ENCODE results near the gene THSD7A. TPM values are rescaled to one million over a fixed set of nuclear protein-coding genes. Genes with fewer than 3 reads are reported as not detected.

Gene THSD7A
- total RNA-seq, 4 donors from 2014 or later, result 16.2 to 36.4 (median 21.5) TPM

GRCh38 chr7:11541330-11541729, 290.7 kb downstream of the THSD7A start:
- no peak for DNase-seq
- peak overlapping the region in 1 of 2 donors; percentile 51 for H3K27ac ChIP-seq
- intact Hi-C loops (cut with DNase I; ENCODE audit: low total_unique reads), result no loop called here
- no peaks in the 10 kb centered on the region for H3K27me3 ChIP-seq
- H3K4me3 ChIP-seq, result no peak overlapping the region
- peaks cover 0 to 6% of the 10 kb centered on the region in 2 donors for H3K4me1 ChIP-seq
- no peak for TF ChIP-seq POLR2A (IDR thresholded peaks at IDR 0.05)
- TF ChIP-seq CTCF (IDR thresholded peaks at IDR 0.05), result no peak
- no peaks in the 10 kb centered on the region for H3K9me3 ChIP-seq
- no peaks in the 10 kb centered on the region for H3K36me3 ChIP-seq

- no peak for TF ChIP-seq POLR2A (IDR thresholded peaks at IDR 0.05)
- no peak for TF ChIP-seq CTCF (IDR thresholded peaks at IDR 0.05)
- Histone ChIP-seq H3K36me3 (no peaks in the 10 kb centered on the region), H3K9me3 (no peaks in the 10 kb centered on the region), H3K27ac (peak overlapping the region; percentile 39 to 51), H3K27me3 (no peaks in the 10 kb centered on the region), H3K4me3 (no peak overlapping the region), H3K4me1 (peaks cover 0 to 6% of the 10 kb centered on the region in 2 donors)
- no peak for DNase-seq
- intact Hi-C loops (cut with DNase I; ENCODE audit: low total_unique reads), result no loop called here
Observed at GRCh38 chr7:11540271-11540761, 291.7 kb downstream of the THSD7A start.

- no peak overlapping the region for H3K4me3 ChIP-seq
- intact Hi-C loops (cut with DNase I; ENCODE audit: low total_unique reads), result no loop called here
Observed at GRCh38 chr7:11539853-11540252, 292.1 kb downstream of the THSD7A start.

GRCh38 chr7:11538751-11539299, 293.2 kb downstream of the THSD7A start:
- Histone ChIP-seq H3K4me3 (no peak overlapping the region), H3K4me1 (peaks cover 0 to 6% of the 10 kb centered on the region in 2 donors), H3K27ac (peak overlapping the region in 1 of 2 donors; percentile 32), H3K36me3 (no peaks in the 10 kb centered on the region), H3K27me3 (no peaks in the 10 kb centered on the region), H3K9me3 (no peaks in the 10 kb centered on the region)
- TF ChIP-seq POLR2A (IDR thresholded peaks at IDR 0.05) (no peak), CTCF (IDR thresholded peaks at IDR 0.05) (no peak)
- DNase-seq, result no peak
- intact Hi-C loops (cut with DNase I; ENCODE audit: low total_unique reads), result no loop called here

More at GRCh38 chr7:11539853-11540252, 292.1 kb downstream of the THSD7A start:
- Histone ChIP-seq H3K9me3 (no peaks in the 10 kb centered on the region), H3K27ac (peak overlapping the region; percentile 39 to 51), H3K27me3 (no peaks in the 10 kb centered on the region), H3K4me1 (peaks cover 0 to 6% of the 10 kb centered on the region in 2 donors), H3K36me3 (no peaks in the 10 kb centered on the region)
- DNase-seq, result no peak
- TF ChIP-seq POLR2A (IDR thresholded peaks at IDR 0.05) (no peak), CTCF (IDR thresholded peaks at IDR 0.05) (no peak)

GRCh38 chr7:11533229-11533820, 298.7 kb downstream of the THSD7A start:
- no peaks in the 10 kb centered on the region for H3K4me1 ChIP-seq
- no peaks in the 10 kb centered on the region for H3K36me3 ChIP-seq
- H3K4me3 ChIP-seq, result no peak overlapping the region
- H3K9me3 ChIP-seq, result no peaks in the 10 kb centered on the region
- DNase-seq, result no peak
- no peaks in the 10 kb centered on the region for H3K27me3 ChIP-seq
- no peak for TF ChIP-seq CTCF (IDR thresholded peaks at IDR 0.05)
- no peak for TF ChIP-seq POLR2A (IDR thresholded peaks at IDR 0.05)
- H3K27ac ChIP-seq, result peak overlapping the region; percentile 5 to 44
- intact Hi-C loops (cut with DNase I; ENCODE audit: low total_unique reads), result no loop called here
